Tibial nerve (tissue), 4 donors: ENCODE results near the gene CEP97. TPM values are rescaled to one million over a fixed set of nuclear protein-coding genes. Genes with fewer than 3 reads are reported as not detected.

Experiments used
- DNase-seq, 2 donors: peaks; one replicate each; pipeline ENCODE4 v3.0.0-alpha.2; 2019; ENCODE audit warnings: low spot score in 2 of 2
- H3K27ac ChIP-seq, 4 donors: fragments of 200-600 bp; sonication (generic) in 3 of 4; one replicate each; pipeline ENCODE4 v1.5.1; 2017 to 2019; ENCODE audit warnings: mild to moderate bottlenecking in 1 of 4
- H3K27me3 ChIP-seq, 2 donors: fragments of 200-600 bp; sonication (generic) in 1 of 2; one replicate each; pipeline versions ENCODE4 v1.5.1 to v1.6.0; 2017 to 2019
- H3K36me3 ChIP-seq, 3 donors: fragments of 200-600 bp; sonication (generic); one replicate each; pipeline ENCODE4 v1.5.1; 2018 to 2019
- H3K4me1 ChIP-seq, 4 donors: fragments of 200-600 bp; sonication (generic) in 3 of 4; one replicate each; pipeline ENCODE4 v1.5.1; 2017 to 2019
- H3K4me3 ChIP-seq, 4 donors: fragments of 200-600 bp; sonication (generic) in 3 of 4; one replicate each; pipeline ENCODE4 v1.5.1; 2017 to 2019; ENCODE audit warnings: mild to moderate bottlenecking in 1 of 4, moderate library complexity in 1 of 4
- H3K9me3 ChIP-seq, 4 donors: fragments of 200-600 bp; sonication (generic) in 3 of 4; one replicate each; pipeline ENCODE4 v1.5.1; 2017 to 2019
- CTCF ChIP-seq, 5 experiments: fragments of 200-600 bp in 3 of 5; fragments of 450-650 bp in 2 of 5; sonication (generic) in 3 of 5; IDR thresholded peaks; one replicate each; pipeline ENCODE4 v1.5.1; 2016 to 2019; ENCODE audit warnings: antibody characterized with exemption in 5 of 5, mild to moderate bottlenecking in 3 of 5, moderate library complexity in 2 of 5
- EP300 ChIP-seq, 2 donors: sonication (generic); formaldehyde crosslinking; IDR thresholded peaks; one replicate each; pipeline ENCODE4 v1.6.1; 2017; ENCODE audit warnings: antibody characterized with exemption in 2 of 2, mild to moderate bottlenecking in 1 of 2
- POLR2A ChIP-seq, 2 donors: fragments of 450-650 bp; IDR thresholded peaks; one replicate each; pipeline ENCODE4 v1.6.1; 2017; ENCODE audit warnings: antibody characterized with exemption in 2 of 2, mild to moderate bottlenecking in 2 of 2, moderate library complexity in 2 of 2
- WGBS, 2 donors: methylation state at CpG; one replicate each; pipeline ENCODE4 v1.1.5; 2018; 5-methylcytosine and 5-hydroxymethylcytosine counted together
- total RNA-seq, 4 donors: library from RNA; depleted of rRNA; stranded (reverse); fragments of >200 nt; gene quantifications; one replicate each; pipeline ENCODE4 v1.1.0, GENCODE V29; 2016

CEP97 gene
- total RNA-seq, 4 donors from 2014 or later, result 11.2 to 20.8 (median 14.1) TPM

- Histone ChIP-seq H3K4me3 (no peak overlapping the region), H3K27me3 (no peaks in the 10 kb centered on the region), H3K27ac (no peak overlapping the region), H3K36me3 (no peaks in the 10 kb centered on the region), H3K9me3 (no peaks in the 10 kb centered on the region), H3K4me1 (no peaks in the 10 kb centered on the region)
- DNase-seq, result no peak
- TF ChIP-seq CTCF (IDR thresholded peaks at IDR 0.05) (no peak), POLR2A (IDR thresholded peaks at IDR 0.05) (no peak), EP300 (IDR thresholded peaks at IDR 0.05) (no peak)
- WGBS, 2 donors, result 76 to 88% methylated on average over 4 of the region's 4 CpGs
These were observed 15.3 kb upstream of the CEP97 start for GRCh38 chr3:101709126-101709525.

GRCh38 chr3:101718455-101718854, 6.0 kb upstream of the CEP97 start:
- no peak for DNase-seq
- Histone ChIP-seq H3K4me3 (no peak overlapping the region), H3K9me3 (no peaks in the 10 kb centered on the region), H3K4me1 (peaks cover 0 to 4% (median 0%) of the 10 kb centered on the region in 4 donors), H3K36me3 (no peaks in the 10 kb centered on the region), H3K27ac (no peak overlapping the region), H3K27me3 (no peaks in the 10 kb centered on the region)
- 88 to 90% methylated on average over 1 of the region's 1 CpG for WGBS, 2 donors
- no peak for TF ChIP-seq EP300 (IDR thresholded peaks at IDR 0.05)
- no peak for TF ChIP-seq POLR2A (IDR thresholded peaks at IDR 0.05)
- TF ChIP-seq CTCF (IDR thresholded peaks at IDR 0.05), result no peak

GRCh38 chr3:101719604-101720185, 4.7 kb upstream of the CEP97 start:
- DNase-seq, result no peak
- TF ChIP-seq POLR2A (IDR thresholded peaks at IDR 0.05), result no peak
- TF ChIP-seq EP300 (IDR thresholded peaks at IDR 0.05), result no peak
- TF ChIP-seq CTCF (IDR thresholded peaks at IDR 0.05), result no peak
- no peaks in the 10 kb centered on the region for H3K27me3 ChIP-seq
- peaks cover 0 to 6% (median 2%) of the 10 kb centered on the region in 4 donors for H3K4me1 ChIP-seq
- no peak overlapping the region for H3K4me3 ChIP-seq
- H3K9me3 ChIP-seq, result no peaks in the 10 kb centered on the region
- 90 to 97% methylated on average over 3 of the region's 3 CpGs for WGBS, 2 donors
- H3K36me3 ChIP-seq, result no peaks in the 10 kb centered on the region
- H3K27ac ChIP-seq, result no peak overlapping the region

GRCh38 chr3:101720851-101721840, 3.3 kb upstream of the CEP97 start:
- Histone ChIP-seq H3K9me3 (no peaks in the 10 kb centered on the region), H3K27me3 (no peaks in the 10 kb centered on the region), H3K36me3 (no peaks in the 10 kb centered on the region), H3K4me3 (no peak overlapping the region), H3K27ac (peak overlapping the region in 1 of 4 donors; percentile 7), H3K4me1 (peaks cover 0 to 14% (median 2%) of the 10 kb centered on the region in 4 donors)
- DNase-seq, result no peak
- WGBS, 2 donors, result 58% methylated on average over 10 of the region's 10 CpGs
- TF ChIP-seq POLR2A (IDR thresholded peaks at IDR 0.05), result no peak
- no peak for TF ChIP-seq CTCF (IDR thresholded peaks at IDR 0.05)
- no peak for TF ChIP-seq EP300 (IDR thresholded peaks at IDR 0.05)
